ENCODE results near the gene PSPC1. TPM values are rescaled to one million over a fixed set of nuclear protein-coding genes. Genes with fewer than 3 reads are reported as not detected.
"Not testable (repeated sequence)": the region's sequence is repeated elsewhere in the genome, so short reads cannot be mapped to it uniquely, and the experiment has no call there.

PSPC1 gene
- total RNA-seq, 2 donors from 2014 or later = 24.6 to 28.3 TPM

- Histone ChIP-seq H3K4me1 (no peaks in the 10 kb centered on the region), H3K36me3 (no peaks in the 10 kb centered on the region), H3K4me3 (no peak overlapping the region), H3K27ac (no peak overlapping the region), H3K9me3 (no peaks in the 10 kb centered on the region), H3K27me3 (no peaks in the 10 kb centered on the region)
- TF ChIP-seq CTCF (IDR thresholded peaks at IDR 0.05) = no peak
- no peak for DNase-seq (ENCODE audit: low spot score)
Measured at GRCh38 chr13:19791953-19792537, 9.3 kb upstream of the PSPC1 start.

DNA sequence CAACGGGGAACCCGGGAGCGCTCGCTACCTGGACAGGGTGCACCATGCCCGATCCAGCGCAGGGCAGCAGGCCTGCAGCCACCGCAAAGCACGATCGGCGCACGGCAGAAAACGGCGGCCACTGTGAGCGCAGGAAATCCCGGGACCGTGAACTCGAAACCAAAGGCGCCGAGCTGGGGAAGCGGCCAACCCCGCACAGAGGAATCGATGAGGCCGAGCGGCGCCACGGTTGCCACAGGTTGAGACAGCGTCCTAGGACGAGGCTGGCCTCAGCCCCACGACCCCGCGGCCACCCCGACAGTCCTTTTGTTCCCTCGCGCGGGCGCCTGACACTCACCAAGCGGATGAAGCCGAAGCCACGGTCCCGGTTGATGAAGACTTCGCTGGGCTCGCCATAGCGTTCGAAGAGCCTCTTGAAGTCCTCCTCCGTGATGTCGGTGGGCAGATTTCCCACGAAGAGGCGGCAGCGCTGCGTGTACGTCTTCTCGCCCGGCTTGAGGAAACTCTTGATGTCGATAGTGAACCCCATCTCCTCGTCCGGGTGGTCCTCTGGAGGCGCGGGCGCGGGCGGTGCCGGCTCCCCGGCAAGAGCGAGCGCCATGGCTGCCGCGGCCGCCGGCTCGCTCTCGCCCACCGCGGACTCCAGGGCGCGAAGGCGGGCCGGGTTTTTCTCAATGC lies 557 bp downstream of the PSPC1 start:
- Histone ChIP-seq H3K27me3 (no peaks in the 10 kb centered on the region), H3K27ac (peak overlapping the region; percentile 89 to 97), H3K4me1 (peaks cover 0 to 10% of the 10 kb centered on the region in 2 donors), H3K36me3 (no peaks in the 10 kb centered on the region), H3K9me3 (no peaks in the 10 kb centered on the region), H3K4me3 (peak overlapping the region; percentile 77 to 89)
- peak; percentile 66 for DNase-seq (ENCODE audit: low spot score)
- TF ChIP-seq CTCF (IDR thresholded peaks at IDR 0.05) = no peak

DNA sequence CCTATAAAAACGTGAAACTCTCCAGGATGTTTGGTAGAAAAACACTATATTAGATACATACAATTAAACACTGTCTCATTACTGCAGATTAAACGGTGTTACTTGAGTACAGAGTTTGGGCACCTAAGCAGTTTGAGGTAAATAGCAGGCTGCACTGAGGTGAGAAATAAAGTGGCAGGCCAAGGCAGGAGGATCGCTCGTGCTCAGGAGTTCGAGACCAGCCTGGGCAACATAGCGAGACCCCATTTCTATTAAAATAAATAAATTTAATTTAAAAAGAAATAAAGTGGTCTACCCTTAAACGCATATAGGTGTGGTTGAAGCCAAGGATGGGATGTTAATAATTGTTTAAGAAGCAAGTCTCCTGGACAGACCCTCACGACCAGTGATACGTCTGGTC lies 1.2 kb downstream of the PSPC1 start:
- no peak for TF ChIP-seq CTCF (IDR thresholded peaks at IDR 0.05)
- Histone ChIP-seq H3K9me3 (no peaks in the 10 kb centered on the region), H3K27ac (peak overlapping the region; percentile 89 to 97), H3K36me3 (no peaks in the 10 kb centered on the region), H3K27me3 (no peaks in the 10 kb centered on the region), H3K4me3 (peak overlapping the region; percentile 77 to 89), H3K4me1 (peaks cover 0 to 10% of the 10 kb centered on the region in 2 donors)
- DNase-seq (ENCODE audit: low spot score) = no peak

- not testable (repeated sequence) for H3K27me3 ChIP-seq; H3K9me3 ChIP-seq; H3K27ac ChIP-seq; DNase-seq (ENCODE audit: low spot score); H3K36me3 ChIP-seq; H3K4me1 ChIP-seq
- peak overlapping the region; percentile 77 to 89 for H3K4me3 ChIP-seq
Measured at GRCh38 chr13:19780753-19781418, 1.9 kb downstream of the PSPC1 start.

DNA sequence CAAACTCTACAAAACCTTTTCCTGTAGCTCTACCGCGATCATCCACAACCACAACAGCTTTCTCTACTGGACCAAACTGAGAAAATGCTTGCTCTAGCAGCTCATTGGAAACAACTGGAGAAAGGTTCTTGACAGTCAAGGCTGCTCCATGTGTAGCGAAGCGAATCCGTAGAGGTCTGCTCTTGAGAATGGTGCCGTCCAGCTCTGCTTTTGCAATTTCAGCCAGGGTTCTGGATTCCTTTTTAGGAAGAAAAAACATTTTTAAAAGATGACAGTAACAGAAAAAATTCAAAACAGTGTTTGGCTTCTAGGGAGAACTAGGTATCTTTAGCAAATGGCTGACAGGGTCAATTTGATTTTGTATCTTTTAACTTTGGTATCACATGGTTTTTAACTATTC lies 10.4 kb downstream of the PSPC1 start:
- no peak for TF ChIP-seq CTCF (IDR thresholded peaks at IDR 0.05)
- H3K27ac ChIP-seq = no peak overlapping the region
- H3K4me1 ChIP-seq = peaks cover 0 to 6% of the 10 kb centered on the region in 2 donors
- peak; percentile 43 for DNase-seq (ENCODE audit: low spot score)
- peaks cover 23% of the 10 kb centered on the region for H3K36me3 ChIP-seq
- no peaks in the 10 kb centered on the region for H3K9me3 ChIP-seq
- no peaks in the 10 kb centered on the region for H3K27me3 ChIP-seq
- H3K4me3 ChIP-seq = no peak overlapping the region

GRCh38 chr13:19769854-19770253 lies 12.9 kb downstream of the PSPC1 start:
- DNase-seq (ENCODE audit: low spot score) = no peak
- Histone ChIP-seq H3K27ac (no peak overlapping the region), H3K4me3 (no peak overlapping the region), H3K9me3 (no peaks in the 10 kb centered on the region), H3K27me3 (no peaks in the 10 kb centered on the region), H3K36me3 (peaks cover 28% of the 10 kb centered on the region), H3K4me1 (peaks cover 0 to 6% of the 10 kb centered on the region in 2 donors)
- TF ChIP-seq CTCF (IDR thresholded peaks at IDR 0.05) = no peak
